Midbrain (tissue), 1 donor: Measurements from ENCODE around the gene HCN2.
"Not testable (repeated sequence)": the region's sequence is repeated elsewhere in the genome, so short reads cannot be mapped to it uniquely, and the experiment has no call there.

ENCODE experiments used
- DNase-seq: peaks from one replicate; lab custom pipeline; 2025; lab: John Stamatoyannopoulos, UW

The HCN2 gene

GRCh38 chr19:585146-585545 is 4.5 kb upstream of the HCN2 start:
- not testable (repeated sequence) for DNase-seq

- DNase-seq: no peak
Measured at GRCh38 chr19:585551-586110, 4.0 kb upstream of the HCN2 start.

DNA sequence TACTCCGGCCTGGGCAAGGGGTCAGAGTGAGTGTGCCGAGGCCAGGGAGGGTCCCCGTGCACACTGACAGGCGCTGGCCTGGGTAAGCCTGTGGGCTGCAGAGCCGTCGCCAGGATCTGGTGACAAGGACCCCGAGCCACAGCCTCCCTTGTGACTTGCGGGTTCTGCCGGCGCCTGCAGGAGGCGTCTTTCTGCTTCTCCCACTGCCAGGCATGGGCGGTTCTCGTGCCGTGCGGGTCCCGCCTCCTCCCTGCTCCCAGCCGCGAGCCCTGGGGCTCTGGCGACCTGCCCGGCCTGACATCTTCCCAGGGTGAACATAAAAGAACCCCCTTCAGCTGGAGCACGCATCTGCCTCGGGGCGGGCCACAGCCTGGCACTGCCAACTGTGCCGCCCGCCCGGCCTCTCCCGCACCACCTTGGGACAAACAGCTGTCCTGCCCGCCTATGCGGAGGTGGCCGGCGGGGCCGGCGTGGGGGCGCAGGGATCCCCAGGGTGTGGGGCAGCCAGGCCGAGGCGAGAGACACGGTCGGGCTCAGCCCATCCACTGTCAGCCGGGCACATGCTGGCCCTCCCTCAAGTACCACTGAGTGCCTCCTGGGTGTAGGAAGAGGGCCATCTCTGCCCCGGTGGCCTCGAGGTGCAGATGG is 1.5 kb upstream of the HCN2 start:
- DNase-seq: peak; percentile 93

- no peak for DNase-seq
Measured at GRCh38 chr19:588741-589692, 664 bp upstream of the HCN2 start.

DNA sequence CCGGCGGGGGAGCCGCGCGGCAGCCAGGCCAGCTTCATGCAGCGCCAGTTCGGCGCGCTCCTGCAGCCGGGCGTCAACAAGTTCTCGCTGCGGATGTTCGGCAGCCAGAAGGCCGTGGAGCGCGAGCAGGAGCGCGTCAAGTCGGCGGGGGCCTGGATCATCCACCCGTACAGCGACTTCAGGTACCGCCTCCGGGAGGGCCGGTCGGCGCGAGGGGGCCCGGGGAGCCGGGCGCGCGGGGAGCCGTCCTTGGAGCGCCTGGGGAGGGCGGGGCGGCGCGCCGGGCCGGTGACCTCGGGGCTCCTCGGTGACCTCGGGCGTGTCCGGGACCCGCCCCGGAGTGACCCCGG is 690 bp downstream of the HCN2 start:
- no peak for DNase-seq

GRCh38 chr19:590750-591098 is 1.0 kb downstream of the HCN2 start:
- no peak for DNase-seq

- peak; percentile 59 for DNase-seq
Measured at GRCh38 chr19:591099-591958, 1.6 kb downstream of the HCN2 start.

DNA sequence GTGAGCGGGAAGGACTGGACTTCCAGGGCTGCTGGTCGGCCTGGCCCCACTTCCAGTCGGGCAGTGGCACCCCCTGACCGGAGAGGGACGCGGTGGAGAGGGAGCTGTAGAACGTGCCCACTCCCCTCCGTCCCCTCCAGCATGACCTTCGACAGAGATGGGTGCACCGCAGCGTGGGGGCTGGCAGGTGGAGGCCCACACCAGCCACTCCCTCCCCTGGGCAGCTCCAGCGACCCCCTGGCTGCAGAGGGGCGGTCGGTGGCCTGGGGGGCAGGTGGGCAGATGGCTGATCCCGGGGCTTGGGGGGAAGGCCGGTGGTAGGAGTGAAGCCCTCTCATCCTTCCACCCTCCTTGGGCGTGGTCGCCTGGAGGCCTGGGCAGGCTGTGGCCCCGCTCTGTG is 2.4 kb downstream of the HCN2 start:
- DNase-seq: no peak

DNA sequence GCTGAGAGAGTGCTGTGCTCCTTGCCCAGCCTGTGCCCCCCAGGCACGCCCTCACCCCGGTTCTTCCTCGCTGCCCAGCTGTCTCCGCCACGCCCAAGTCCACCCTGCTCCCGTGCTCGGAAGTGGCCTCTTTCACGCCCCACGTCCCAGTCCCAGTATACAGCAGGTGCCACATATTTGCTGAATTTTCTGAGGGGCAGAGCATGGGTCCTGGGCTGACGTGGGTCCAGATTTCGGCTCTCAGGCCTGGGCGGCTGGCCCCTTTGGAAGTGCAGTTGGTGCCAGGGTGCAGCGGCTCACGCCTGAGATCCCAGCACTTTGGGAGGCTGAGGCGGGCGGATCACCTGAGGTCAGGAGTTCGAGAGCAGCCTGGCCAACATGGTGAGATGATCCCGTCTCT is 3.4 kb downstream of the HCN2 start:
- DNase-seq: no peak

DNA sequence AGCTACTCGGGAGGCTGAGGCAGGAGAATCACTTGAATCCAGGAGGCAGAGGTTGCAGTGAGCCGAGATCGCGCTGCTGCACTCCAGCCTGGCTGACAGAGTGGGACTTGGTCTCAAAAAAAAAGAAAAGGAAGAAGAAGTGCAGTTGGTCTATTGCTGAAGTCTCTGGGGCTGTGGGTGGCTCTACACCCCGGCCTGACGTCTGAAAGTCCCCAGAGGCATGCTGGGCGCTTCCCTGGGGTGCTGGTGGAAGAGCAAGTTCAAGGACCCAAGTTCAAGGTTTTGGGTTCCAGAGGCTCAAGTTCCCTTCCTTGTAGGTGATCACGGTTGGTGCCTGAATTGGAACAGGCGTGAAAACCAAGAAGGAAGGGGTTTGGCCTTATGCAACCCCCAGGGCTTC is 3.8 kb downstream of the HCN2 start:
- no peak for DNase-seq

GRCh38 chr19:594265-594870 is 4.7 kb downstream of the HCN2 start:
- DNase-seq: no peak

DNA sequence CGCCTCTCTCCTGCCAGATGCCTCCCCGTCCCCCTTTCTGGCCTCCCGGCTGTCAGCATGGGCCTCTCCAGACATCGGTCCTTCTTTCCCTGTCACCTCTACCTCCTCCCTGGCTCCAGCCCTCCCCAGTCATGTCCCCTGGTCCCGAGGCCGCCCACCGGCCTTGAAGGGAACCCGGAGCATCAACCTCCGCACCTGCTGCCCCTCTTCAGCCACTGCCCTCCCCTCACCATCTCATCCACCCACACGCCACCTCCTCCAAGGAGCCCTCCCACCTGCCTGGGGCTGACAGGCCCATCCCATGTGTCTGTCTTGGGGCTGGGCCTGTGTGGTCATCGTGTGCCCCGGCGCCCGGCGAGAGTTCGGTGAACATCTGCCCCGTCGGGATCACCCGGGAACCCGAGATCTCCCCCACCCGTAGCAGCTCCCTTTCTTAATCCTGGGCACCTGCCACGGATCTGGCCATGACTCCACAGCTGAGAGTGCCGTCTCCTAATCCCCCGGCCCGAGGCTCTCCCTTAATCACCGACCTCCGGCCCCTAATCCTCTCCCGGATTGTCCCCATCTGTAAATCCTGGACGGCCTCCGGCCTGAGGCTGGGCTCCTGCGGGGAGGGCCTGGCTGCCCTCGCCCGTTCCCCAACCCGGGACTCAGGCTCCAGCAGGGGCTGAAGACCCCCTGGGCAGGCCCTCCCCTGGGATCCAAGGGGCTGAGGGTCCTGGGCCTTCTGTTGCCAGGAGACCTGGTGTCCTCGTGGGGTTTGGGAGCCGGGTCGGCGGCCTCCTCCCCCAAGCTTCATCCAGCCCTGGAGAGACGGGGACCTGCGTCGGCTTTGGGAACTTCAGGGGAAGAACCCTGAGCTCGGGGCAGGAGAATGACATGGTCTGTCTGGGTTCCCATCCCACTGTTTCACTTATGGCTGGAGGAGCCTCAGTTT is 5.9 kb downstream of the HCN2 start:
- DNase-seq: no peak

DNA sequence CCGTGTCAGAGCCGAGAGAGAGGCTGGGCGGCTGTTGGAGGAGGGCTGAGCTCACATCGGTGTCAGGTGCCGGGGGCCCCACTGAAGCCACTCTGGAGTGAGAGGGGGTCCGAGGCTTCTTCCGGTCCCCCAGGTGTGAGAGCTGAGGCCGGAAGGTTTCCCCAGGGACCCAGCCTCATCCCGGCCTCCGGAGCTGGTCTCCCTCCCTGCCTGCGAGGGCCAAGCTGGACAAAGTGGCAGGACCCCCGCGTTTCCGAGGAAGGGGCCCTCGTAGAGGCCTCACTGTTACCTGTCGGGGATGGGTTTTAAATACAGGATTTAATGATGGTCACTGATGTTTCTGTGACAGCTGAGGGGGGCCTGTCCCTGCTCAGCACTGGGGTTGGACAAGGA is 6.6 kb downstream of the HCN2 start:
- DNase-seq: no peak

- no peak for DNase-seq
Measured at GRCh38 chr19:597406-598315, 8.0 kb downstream of the HCN2 start.

- DNase-seq: no peak
Measured at GRCh38 chr19:601310-601709, 11.6 kb downstream of the HCN2 start.

GRCh38 chr19:601790-602189 is 12.1 kb downstream of the HCN2 start:
- DNase-seq: no peak

- DNase-seq: no peak
Measured at GRCh38 chr19:602391-603301, 13.0 kb downstream of the HCN2 start.

DNA sequence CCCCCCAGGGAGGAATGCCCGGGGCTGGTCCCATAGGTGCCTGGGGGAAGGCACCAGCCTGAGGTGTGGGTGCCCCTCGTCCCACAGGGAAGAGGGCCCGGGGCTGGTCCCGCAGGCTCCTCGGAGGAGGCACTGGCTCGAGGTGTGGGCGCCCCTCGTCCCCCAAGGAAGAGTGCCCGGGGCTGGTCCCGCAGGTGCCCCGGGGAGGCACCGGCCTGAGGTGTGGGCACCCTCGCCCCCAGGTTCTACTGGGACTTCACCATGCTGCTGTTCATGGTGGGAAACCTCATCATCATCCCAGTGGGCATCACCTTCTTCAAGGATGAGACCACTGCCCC is 13.6 kb downstream of the HCN2 start:
- DNase-seq: not testable (repeated sequence)

- not testable (repeated sequence) for DNase-seq
Measured at GRCh38 chr19:603779-604178, 14.1 kb downstream of the HCN2 start.
